H9 (cell line): ENCODE results near the gene VRK1. TPM values are rescaled to one million over a fixed set of nuclear protein-coding genes. Genes with fewer than 3 reads are reported as not detected.

Experiments
- DNase-seq: peaks from one replicate; pipeline ENCODE4 v3.0.0-alpha.2; 2017
- H2AFZ ChIP-seq: one replicate; pipeline ENCODE4 v1.6.1; 2013; ENCODE audit warnings: mild to moderate bottlenecking, low read length, control low read depth, moderate library complexity
- H2AK5ac ChIP-seq: 2 replicates; pipeline ENCODE4 v1.6.1; 2013; ENCODE audit warnings: low read length, control low read depth, mixed read lengths; ENCODE audit not compliant: insufficient read length
- H2BK120ac ChIP-seq: one replicate; pipeline ENCODE4 v1.6.1; 2013; ENCODE audit warnings: low read depth, mild to moderate bottlenecking, low read length, control low read depth, inconsistent platforms; ENCODE audit not compliant: poor library complexity, severe bottlenecking
- H2BK12ac ChIP-seq: 2 replicates; pipeline ENCODE4 v1.6.1; 2013; ENCODE audit warnings: low read length, control low read depth, mixed read lengths, low read depth; ENCODE audit not compliant: insufficient read length
- H2BK15ac ChIP-seq: 2 replicates; pipeline ENCODE4 v1.6.1; 2013; ENCODE audit warnings: low read depth, low read length, control low read depth
- H2BK20ac ChIP-seq: one replicate; pipeline ENCODE4 v1.6.1; 2013; ENCODE audit warnings: low read depth, mild to moderate bottlenecking, low read length, control low read depth, inconsistent platforms; ENCODE audit not compliant: poor library complexity, severe bottlenecking
- H2BK5ac ChIP-seq: 2 replicates; pipeline ENCODE4 v1.6.1; 2013; ENCODE audit warnings: low read length, control low read depth, mixed read lengths; ENCODE audit not compliant: insufficient read length
- H3K14ac ChIP-seq: 2 replicates; pipeline ENCODE4 v1.6.1; 2013; ENCODE audit warnings: low read length, control low read depth; ENCODE audit not compliant: insufficient read depth
- H3K18ac ChIP-seq: 2 replicates; pipeline ENCODE4 v1.6.1; 2013; ENCODE audit warnings: low read depth, mild to moderate bottlenecking, mixed read lengths, low read length, control low read depth; ENCODE audit not compliant: insufficient read length
- H3K23ac ChIP-seq: 2 replicates; pipeline ENCODE4 v1.6.1; 2013; ENCODE audit warnings: low read length, control low read depth, mixed read lengths, low read depth; ENCODE audit not compliant: insufficient read length
- H3K23me2 ChIP-seq: 2 replicates; pipeline ENCODE4 v1.6.1; 2013; ENCODE audit warnings: low read depth, mild to moderate bottlenecking, mixed read lengths, low read length, control low read depth; ENCODE audit not compliant: insufficient read length, poor library complexity, severe bottlenecking
- H3K27ac ChIP-seq: 2 replicates; pipeline ENCODE4 v1.5.1; 2013; ENCODE audit warnings: low read length, control low read depth, mixed read lengths, low read depth; ENCODE audit not compliant: insufficient read length
- H3K27me3 ChIP-seq: 2 replicates; pipeline ENCODE4 v1.6.1; 2013; ENCODE audit warnings: low read length, control low read depth, inconsistent platforms; ENCODE audit not compliant: insufficient read depth
- H3K4ac ChIP-seq: 2 replicates; pipeline ENCODE4 v1.6.1; 2013; ENCODE audit warnings: low read depth, mild to moderate bottlenecking, control low read depth, inconsistent platforms, low read length, moderate library complexity
- H3K4me1 ChIP-seq: 2 replicates; pipeline ENCODE4 v1.6.1; 2013; ENCODE audit warnings: low read length, control low read depth, inconsistent platforms; ENCODE audit not compliant: insufficient read depth
- H3K4me2 ChIP-seq: 2 replicates; pipeline ENCODE4 v1.6.1; 2013; ENCODE audit warnings: low read length, control low read depth, mixed read lengths; ENCODE audit not compliant: insufficient read length, insufficient read depth
- H3K56ac ChIP-seq: 2 replicates; pipeline ENCODE4 v1.6.1; 2013; ENCODE audit warnings: low read depth, mild to moderate bottlenecking, mixed read lengths, low read length, control low read depth; ENCODE audit not compliant: insufficient read length
- H3K79me1 ChIP-seq: 2 replicates; pipeline ENCODE4 v1.6.1; 2013; ENCODE audit warnings: low read depth, mild to moderate bottlenecking, moderate library complexity, low read length, control low read depth, inconsistent platforms; ENCODE audit not compliant: insufficient read depth, poor library complexity, severe bottlenecking
- H3K79me2 ChIP-seq: 2 replicates; pipeline ENCODE4 v1.6.1; 2013; ENCODE audit warnings: low read length, control low read depth, inconsistent platforms; ENCODE audit not compliant: insufficient read depth
- H3K9ac ChIP-seq: 2 replicates; pipeline ENCODE4 v1.6.1; 2013; ENCODE audit warnings: low read length, control low read depth, mixed read lengths; ENCODE audit not compliant: insufficient read length; ENCODE audit errors: extremely low read depth
- H3K9me3 ChIP-seq: one replicate; pipeline ENCODE4 v1.6.1; 2013; ENCODE audit warnings: low read depth, low read length, inconsistent platforms; ENCODE audit not compliant: control insufficient read depth
- H3T11ph ChIP-seq: one replicate; pipeline ENCODE4 v1.6.1; 2013; ENCODE audit warnings: mild to moderate bottlenecking, low read length, control low read depth, inconsistent platforms
- H4K20me1 ChIP-seq: one replicate; pipeline ENCODE4 v1.6.1; 2013; ENCODE audit not compliant: control insufficient read depth, insufficient read length, insufficient read depth
- H4K5ac ChIP-seq: 2 replicates; pipeline ENCODE4 v1.6.1; 2013; ENCODE audit warnings: low read depth, mild to moderate bottlenecking, mixed read lengths, low read length, control low read depth; ENCODE audit not compliant: insufficient read length
- H4K8ac ChIP-seq: replicated peaks from 2 replicates; pipeline ENCODE4 v1.6.1; 2013; ENCODE audit warnings: low read length, control low read depth, mixed read lengths, low read depth; ENCODE audit not compliant: insufficient read length
- H4K91ac ChIP-seq: 2 replicates; pipeline ENCODE4 v1.6.1; 2013; ENCODE audit warnings: low read depth, mild to moderate bottlenecking, moderate library complexity, mixed read lengths, low read length, control low read depth; ENCODE audit not compliant: insufficient read length
- H3K27ac Mint-ChIP-seq, 3 experiments: 2 replicates in 2 of 3; 3 replicates in 1 of 3; pipeline ENCODE4 v1.8.0; 2020 to 2021; ENCODE audit warnings: mixed read lengths in 3 of 3, mild to moderate bottlenecking in 1 of 3, moderate library complexity in 1 of 3
- H3K27me3 Mint-ChIP-seq: 2 replicates; pipeline ENCODE4 v1.8.0; 2021; ENCODE audit warnings: low read depth, mild to moderate bottlenecking, moderate library complexity, mixed read lengths
- H3K36me3 Mint-ChIP-seq, 3 experiments: 2 replicates in 2 of 3; 3 replicates in 1 of 3; pipeline ENCODE4 v1.8.0; 2020 to 2021; ENCODE audit warnings: low read depth in 3 of 3, mixed read lengths in 3 of 3; ENCODE audit not compliant: insufficient read depth in 1 of 3
- H3K4me1 Mint-ChIP-seq, 2 experiments: 2 replicates each; pipeline ENCODE4 v1.8.0; 2020; ENCODE audit warnings: mixed read lengths in 2 of 2
- H3K4me3 Mint-ChIP-seq, 2 experiments: 2 replicates in 1 of 2; 3 replicates in 1 of 2; pipeline ENCODE4 v1.8.0; 2020 to 2021; ENCODE audit warnings: mild to moderate bottlenecking in 2 of 2, mixed read lengths in 2 of 2, moderate library complexity in 1 of 2
- H3K9me3 Mint-ChIP-seq, 2 experiments: 2 replicates in 1 of 2; 3 replicates in 1 of 2; pipeline ENCODE4 v1.8.0; 2020; ENCODE audit warnings: mild to moderate bottlenecking in 2 of 2, mixed read lengths in 2 of 2, moderate library complexity in 1 of 2
- CTCF ChIP-seq: fragments of 200-600 bp; sonication (generic); conservative IDR thresholded peaks from 3 replicates; pipeline ENCODE4 v1.8.0; 2021; ENCODE audit warnings: antibody characterized with exemption, mild to moderate bottlenecking
- WGBS: extraction: QIAGEN DNeasy Blood & Tissue Kit; methylation state at CpG from one replicate; pipeline ENCODE4 v1.1.7; 2013; ENCODE audit warnings: missing lambda C conversion rate, low lambda C conversion rate, mixed read lengths; ENCODE audit not compliant: insufficient read length; ENCODE audit errors: extremely low coverage; 5-methylcytosine and 5-hydroxymethylcytosine counted together
- total RNA-seq: library from RNA; stranded (reverse); gene quantifications from 2 replicates; pipeline ENCODE4 v1.2.1, GENCODE V29; 2021

Gene VRK1
- total RNA-seq, 1 experiment from 2014 or later: 55.7 TPM

GRCh38 chr14:96916751-96917150, 119.6 kb downstream of the VRK1 start:
- Histone ChIP-seq H4K8ac (no peak overlapping the region), H3K4ac (no peak overlapping the region), H2BK15ac (no peak overlapping the region), H2BK120ac (no peak overlapping the region), H3K79me2 (no peaks in the 10 kb centered on the region), H3K27me3 (no peaks in the 10 kb centered on the region), H3K9me3 (no peaks in the 10 kb centered on the region), H3K4me2 (no peak overlapping the region), H2BK20ac (no peak overlapping the region), H4K5ac (no peak overlapping the region), H3K23ac (no peak overlapping the region), H2BK12ac (no peak overlapping the region), H3T11ph (no peak overlapping the region), H3K23me2 (no peaks in the 10 kb centered on the region), H2AFZ (no peak overlapping the region), H4K20me1 (no peaks in the 10 kb centered on the region), H3K79me1 (no peaks in the 10 kb centered on the region), H4K91ac (no peak overlapping the region), H2BK5ac (no peak overlapping the region), H3K56ac (no peak overlapping the region), H3K9ac (no peak overlapping the region), H3K4me1 (no peaks in the 10 kb centered on the region), H3K18ac (no peak overlapping the region), H2AK5ac (no peak overlapping the region), H3K27ac (no peak overlapping the region), H3K14ac (no peak overlapping the region)
- H3K4me1 Mint-ChIP-seq: no peaks in the 10 kb centered on the region
- no peak for DNase-seq
- WGBS: no CpG with 5 or more reads among the region's 1 CpG
- peaks cover 7 to 12% of the 10 kb centered on the region in 2 experiments; a peak in 4 of 5 replicates for H3K9me3 Mint-ChIP-seq
- H3K27me3 Mint-ChIP-seq: peaks cover 2% of the 10 kb centered on the region; the same call in 1 of the 2 replicates
- peaks cover 4 to 21% (median 14%) of the 10 kb centered on the region in 3 experiments; a peak in 6 of 7 replicates for H3K36me3 Mint-ChIP-seq
- no peak overlapping the region for H3K27ac Mint-ChIP-seq
- H3K4me3 Mint-ChIP-seq: no peak overlapping the region
- TF ChIP-seq CTCF: no peak
